ENCODE results near the gene PHACTR1.

DNA sequence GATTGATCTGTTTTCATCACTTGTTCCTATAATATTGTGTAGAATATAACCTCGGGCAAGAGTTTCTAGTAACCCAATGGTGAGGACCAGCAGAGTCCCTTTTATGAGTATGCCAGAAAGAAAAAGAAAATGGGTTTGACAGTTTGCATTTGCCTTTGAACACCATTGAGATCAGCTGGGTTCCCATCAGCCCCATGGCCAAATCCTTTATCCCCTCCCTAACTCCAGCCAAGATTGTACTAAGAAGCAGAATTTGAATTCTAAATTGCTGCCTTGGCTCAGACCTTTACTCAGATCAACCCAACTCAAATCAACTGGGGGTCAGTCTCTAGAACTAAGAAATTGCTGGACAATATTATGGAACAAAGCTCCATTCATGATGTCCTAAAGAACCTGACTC, 424.4 kb downstream of the PHACTR1 start:
- TF ChIP-seq POLR2AphosphoS5 (IDR thresholded peaks at IDR 0.05; ENCODE audit: insufficient read depth in 1 of 2, low read depth in 1 of 2) = no peak
- TF ChIP-seq, protein P1, sequence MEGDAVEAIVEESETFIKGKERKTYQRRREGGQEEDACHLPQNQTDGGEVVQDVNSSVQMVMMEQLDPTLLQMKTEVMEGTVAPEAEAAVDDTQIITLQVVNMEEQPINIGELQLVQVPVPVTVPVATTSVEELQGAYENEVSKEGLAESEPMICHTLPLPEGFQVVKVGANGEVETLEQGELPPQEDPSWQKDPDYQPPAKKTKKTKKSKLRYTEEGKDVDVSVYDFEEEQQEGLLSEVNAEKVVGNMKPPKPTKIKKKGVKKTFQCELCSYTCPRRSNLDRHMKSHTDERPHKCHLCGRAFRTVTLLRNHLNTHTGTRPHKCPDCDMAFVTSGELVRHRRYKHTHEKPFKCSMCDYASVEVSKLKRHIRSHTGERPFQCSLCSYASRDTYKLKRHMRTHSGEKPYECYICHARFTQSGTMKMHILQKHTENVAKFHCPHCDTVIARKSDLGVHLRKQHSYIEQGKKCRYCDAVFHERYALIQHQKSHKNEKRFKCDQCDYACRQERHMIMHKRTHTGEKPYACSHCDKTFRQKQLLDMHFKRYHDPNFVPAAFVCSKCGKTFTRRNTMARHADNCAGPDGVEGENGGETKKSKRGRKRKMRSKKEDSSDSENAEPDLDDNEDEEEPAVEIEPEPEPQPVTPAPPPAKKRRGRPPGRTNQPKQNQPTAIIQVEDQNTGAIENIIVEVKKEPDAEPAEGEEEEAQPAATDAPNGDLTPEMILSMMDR (IDR thresholded peaks at IDR 0.05) = no peak
